22Rv1 (cell line): ENCODE data around the gene PQBP1.

Experiments
- ZFX ChIP-seq: fragments of 450-650 bp; IDR thresholded peaks from 2 replicates; pipeline ENCODE4 v1.6.1; 2017; ENCODE audit warnings: antibody characterized with exemption, borderline replicate concordance
- TF ChIP-seq, protein P1 (sequence below): fragments of 450-650 bp; IDR thresholded peaks from 2 replicates; pipeline ENCODE4 v1.5.1; 2017; ENCODE audit warnings: mild to moderate bottlenecking

DNA sequence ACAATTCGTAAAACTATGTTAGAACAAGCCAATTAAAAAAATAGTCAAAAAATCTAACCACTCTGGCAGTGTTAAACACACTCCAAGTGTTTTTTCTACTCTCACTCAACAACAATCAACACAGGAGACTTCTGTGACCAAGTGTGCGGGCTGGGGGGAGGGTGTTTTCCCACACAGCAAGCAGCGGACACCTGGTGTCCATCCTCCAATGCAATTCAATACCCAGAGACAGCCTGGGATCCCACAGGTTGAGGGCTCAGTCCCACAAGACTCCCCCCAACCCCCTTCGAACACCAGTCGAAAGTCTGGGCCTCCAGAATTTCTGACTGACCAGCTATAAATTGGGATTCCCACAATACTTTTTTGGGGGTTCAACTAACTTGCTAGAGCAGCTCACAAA, 29.4 kb downstream of the PQBP1 start:
- TF ChIP-seq, protein P1, sequence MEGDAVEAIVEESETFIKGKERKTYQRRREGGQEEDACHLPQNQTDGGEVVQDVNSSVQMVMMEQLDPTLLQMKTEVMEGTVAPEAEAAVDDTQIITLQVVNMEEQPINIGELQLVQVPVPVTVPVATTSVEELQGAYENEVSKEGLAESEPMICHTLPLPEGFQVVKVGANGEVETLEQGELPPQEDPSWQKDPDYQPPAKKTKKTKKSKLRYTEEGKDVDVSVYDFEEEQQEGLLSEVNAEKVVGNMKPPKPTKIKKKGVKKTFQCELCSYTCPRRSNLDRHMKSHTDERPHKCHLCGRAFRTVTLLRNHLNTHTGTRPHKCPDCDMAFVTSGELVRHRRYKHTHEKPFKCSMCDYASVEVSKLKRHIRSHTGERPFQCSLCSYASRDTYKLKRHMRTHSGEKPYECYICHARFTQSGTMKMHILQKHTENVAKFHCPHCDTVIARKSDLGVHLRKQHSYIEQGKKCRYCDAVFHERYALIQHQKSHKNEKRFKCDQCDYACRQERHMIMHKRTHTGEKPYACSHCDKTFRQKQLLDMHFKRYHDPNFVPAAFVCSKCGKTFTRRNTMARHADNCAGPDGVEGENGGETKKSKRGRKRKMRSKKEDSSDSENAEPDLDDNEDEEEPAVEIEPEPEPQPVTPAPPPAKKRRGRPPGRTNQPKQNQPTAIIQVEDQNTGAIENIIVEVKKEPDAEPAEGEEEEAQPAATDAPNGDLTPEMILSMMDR = no peak
- TF ChIP-seq ZFX = no peak
